Hepatocyte (in vitro differentiated cells): ENCODE data around the gene DPY19L1.
"Not testable (repeated sequence)": the region's sequence is repeated elsewhere in the genome, so short reads cannot be mapped to it uniquely, and the experiment has no call there.

Source experiments
- EZH2 ChIP-seq: fragments of 200-600 bp; sonication (generic); IDR thresholded peaks from 2 replicates; pipeline ENCODE4 v1.6.1; 2016; ENCODE audit warnings: antibody characterized with exemption, mild to moderate bottlenecking, borderline replicate concordance
- EZH2phosphoT487 ChIP-seq: fragments of 200-600 bp; sonication (generic); IDR thresholded peaks from one replicate; pipeline ENCODE4 v1.6.1; 2018; ENCODE audit warnings: antibody characterized with exemption, mild to moderate bottlenecking, low read depth, moderate library complexity; ENCODE audit not compliant: unreplicated experiment, severe bottlenecking
- TF ChIP-seq, protein P1 (sequence below): fragments of 200-600 bp; sonication (generic); IDR thresholded peaks from 2 replicates; pipeline ENCODE4 v1.5.1; 2016; ENCODE audit warnings: antibody characterized with exemption, mild to moderate bottlenecking; ENCODE audit not compliant: poor library complexity

DNA sequence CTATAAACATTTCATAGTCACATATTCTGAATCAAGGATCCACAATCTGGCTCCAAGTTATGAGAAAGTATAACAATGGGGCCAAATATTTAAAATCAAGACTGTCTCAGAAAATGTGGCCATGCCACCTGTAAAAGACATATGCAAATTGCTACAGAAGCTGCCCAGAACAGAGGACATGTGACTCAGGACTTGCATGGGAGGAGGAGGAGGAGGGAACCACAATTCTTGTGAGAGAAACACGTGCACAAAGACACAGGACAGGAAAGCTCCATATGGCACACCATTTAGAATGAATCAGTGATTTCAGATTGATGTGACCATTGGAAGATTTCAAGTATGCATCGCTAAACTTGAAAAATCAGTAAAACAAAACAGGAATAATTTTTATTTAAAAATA is 133.4 kb downstream of the DPY19L1 start:
- TF ChIP-seq, protein P1, sequence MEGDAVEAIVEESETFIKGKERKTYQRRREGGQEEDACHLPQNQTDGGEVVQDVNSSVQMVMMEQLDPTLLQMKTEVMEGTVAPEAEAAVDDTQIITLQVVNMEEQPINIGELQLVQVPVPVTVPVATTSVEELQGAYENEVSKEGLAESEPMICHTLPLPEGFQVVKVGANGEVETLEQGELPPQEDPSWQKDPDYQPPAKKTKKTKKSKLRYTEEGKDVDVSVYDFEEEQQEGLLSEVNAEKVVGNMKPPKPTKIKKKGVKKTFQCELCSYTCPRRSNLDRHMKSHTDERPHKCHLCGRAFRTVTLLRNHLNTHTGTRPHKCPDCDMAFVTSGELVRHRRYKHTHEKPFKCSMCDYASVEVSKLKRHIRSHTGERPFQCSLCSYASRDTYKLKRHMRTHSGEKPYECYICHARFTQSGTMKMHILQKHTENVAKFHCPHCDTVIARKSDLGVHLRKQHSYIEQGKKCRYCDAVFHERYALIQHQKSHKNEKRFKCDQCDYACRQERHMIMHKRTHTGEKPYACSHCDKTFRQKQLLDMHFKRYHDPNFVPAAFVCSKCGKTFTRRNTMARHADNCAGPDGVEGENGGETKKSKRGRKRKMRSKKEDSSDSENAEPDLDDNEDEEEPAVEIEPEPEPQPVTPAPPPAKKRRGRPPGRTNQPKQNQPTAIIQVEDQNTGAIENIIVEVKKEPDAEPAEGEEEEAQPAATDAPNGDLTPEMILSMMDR = not testable (repeated sequence)
- TF ChIP-seq EZH2phosphoT487, EZH2: not testable (repeated sequence)
